Activated CD8-positive, alpha-beta T cell treated with anti-CD3 and anti-CD28 coated beads for 36 hours (primary cell): Measurements from ENCODE around the gene ISCU. TPM values are rescaled to one million over a fixed set of nuclear protein-coding genes. Genes with fewer than 3 reads are reported as not detected.

Experiments used
- ATAC-seq: fragments of 200-7000 bp; cut with Tn5 transposase; one replicate; pipeline ENCODE4 v1.10.0; 2021; ENCODE audit warnings: mild to moderate bottlenecking, moderate library complexity
- CTCF ChIA-PET: fragments of 350-600 bp; sonication (Branson Sonifier 250); formaldehyde crosslinking; loops from one replicate; lab custom pipeline; 2021; ENCODE audit warnings: antibody characterized with exemption; lab: Charles Lee
- POLR2A ChIA-PET: fragments of 350-600 bp; sonication (Branson Sonifier 250); formaldehyde crosslinking; loops from one replicate; lab custom pipeline; 2021; ENCODE audit warnings: antibody characterized with exemption; lab: Charles Lee
- DNase-seq: peaks from one replicate; pipeline ENCODE4 v3.0.0-alpha.2; 2020
- H3K27ac Mint-ChIP-seq: one replicate; pipeline ENCODE4 v1.8.0; 2021; ENCODE audit warnings: mild to moderate bottlenecking, mixed read lengths
- H3K27me3 Mint-ChIP-seq: one replicate; pipeline ENCODE4 v1.8.0; 2021; ENCODE audit warnings: mixed read lengths
- H3K36me3 Mint-ChIP-seq: one replicate; pipeline ENCODE4 v1.8.0; 2021; ENCODE audit warnings: low read depth, mixed read lengths
- H3K4me1 Mint-ChIP-seq: one replicate; pipeline ENCODE4 v1.8.0; 2021; ENCODE audit warnings: low read depth, mixed read lengths
- H3K4me3 Mint-ChIP-seq: one replicate; pipeline ENCODE4 v1.8.0; 2021; ENCODE audit warnings: mild to moderate bottlenecking, moderate library complexity, mixed read lengths
- H3K9me3 Mint-ChIP-seq: one replicate; pipeline ENCODE4 v1.8.0; 2021; ENCODE audit warnings: mixed read lengths
- CTCF ChIP-seq: fragments of 200-600 bp; IDR thresholded peaks from one replicate; pipeline ENCODE4 v1.8.0; 2022; ENCODE audit warnings: antibody characterized with exemption, mild to moderate bottlenecking
- intact Hi-C: fragments of 100-400 bp; cut with micrococcal nuclease; formaldehyde crosslinking; loops from one replicate; pipeline ENCODE4 v1.10.0; 2022
- total RNA-seq, 2 experiments: library from RNA; stranded (reverse); gene quantifications; one replicate each; pipeline ENCODE4 v1.2.3, GENCODE V29; 2021

The ISCU gene
- total RNA-seq, 2 experiments from 2014 or later, result 69.4 to 70.5 TPM

DNA sequence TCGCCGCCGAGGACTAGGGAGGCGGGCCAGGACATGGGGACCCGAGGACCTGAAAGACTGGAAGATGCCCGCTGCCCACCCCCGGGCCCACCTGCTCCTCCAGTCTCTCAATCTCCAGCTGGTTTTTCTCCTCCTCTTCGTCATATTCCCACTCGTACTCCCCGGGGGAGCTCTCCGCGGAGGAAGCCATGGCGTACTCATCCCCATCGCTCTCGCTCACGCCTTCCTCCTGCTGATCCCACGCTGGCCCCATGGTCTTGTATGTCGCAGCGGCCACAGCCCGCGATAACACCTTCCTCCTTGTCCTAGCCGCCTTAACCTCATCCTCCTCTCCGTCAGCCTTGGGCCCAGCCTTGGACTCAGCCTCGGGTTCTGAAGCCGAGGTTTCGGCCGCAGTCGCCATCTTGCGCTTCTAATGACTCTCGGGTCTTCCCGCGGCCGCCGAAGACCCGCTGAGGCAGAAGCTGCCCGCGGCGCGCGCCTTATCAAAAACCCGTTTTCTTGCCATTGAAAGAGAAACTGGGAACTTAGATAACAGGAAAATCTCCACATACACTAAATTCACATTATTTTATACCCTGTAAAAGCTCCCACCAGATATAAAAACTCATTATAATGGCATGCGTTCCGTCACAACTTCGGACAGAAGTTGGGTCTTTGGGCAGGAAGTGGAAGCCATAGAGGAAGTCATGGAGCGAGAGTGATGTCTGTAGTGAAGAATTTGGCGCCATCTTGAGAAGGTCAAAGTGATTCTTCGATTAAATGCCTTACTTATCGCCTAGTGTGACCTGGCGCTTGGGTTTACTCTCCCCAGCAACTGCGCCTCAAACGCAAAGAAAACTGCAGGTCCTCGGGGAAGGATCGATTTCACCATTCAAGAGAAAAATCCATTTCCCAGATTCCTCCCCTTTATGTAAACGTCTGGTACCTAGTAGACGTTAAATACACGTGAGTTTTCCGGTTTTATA is 1.4 kb upstream of the ISCU start, which contains the start of gene SART3:
SART3 (minus strand) TSS at position 422 of the 968 bp plus-strand sequence; CDS start at position 403, 19 bp downstream.
- H3K36me3 Mint-ChIP-seq, result peaks cover 50% of the 10 kb centered on the region
- no peaks in the 10 kb centered on the region for H3K27me3 Mint-ChIP-seq
- no peak for TF ChIP-seq CTCF
- peak within 1 kb of the TSS; percentile 99 for H3K4me3 Mint-ChIP-seq
- H3K27ac Mint-ChIP-seq, result peak within 1 kb of the TSS; percentile 100
- ChIA-PET CTCF (interaction anchor here (1.0 to 24.3 kb wide), 8 partner anchors 12 to 243 kb away, joined by 3 to 645 read pairs (median 6); no protein-coding TSS in a partner anchor), POLR2A (interaction anchor here (0.9 to 14.9 kb wide), 14 partner anchors 12 to 538 kb away, joined by 3 to 225 read pairs (median 5); partner anchors contain the start of gene SELPLG)
- H3K9me3 Mint-ChIP-seq, result no peaks in the 10 kb centered on the region
- intact Hi-C loops, result loop anchor here (5.0 to 10.0 kb wide), 2 partner anchors 241 to 394 kb away; no protein-coding TSS in a partner anchor
- ATAC-seq (peak; percentile 53), DNase-seq (peak; percentile 90)
- H3K4me1 Mint-ChIP-seq, result peaks cover 54% of the 10 kb centered on the region

DNA sequence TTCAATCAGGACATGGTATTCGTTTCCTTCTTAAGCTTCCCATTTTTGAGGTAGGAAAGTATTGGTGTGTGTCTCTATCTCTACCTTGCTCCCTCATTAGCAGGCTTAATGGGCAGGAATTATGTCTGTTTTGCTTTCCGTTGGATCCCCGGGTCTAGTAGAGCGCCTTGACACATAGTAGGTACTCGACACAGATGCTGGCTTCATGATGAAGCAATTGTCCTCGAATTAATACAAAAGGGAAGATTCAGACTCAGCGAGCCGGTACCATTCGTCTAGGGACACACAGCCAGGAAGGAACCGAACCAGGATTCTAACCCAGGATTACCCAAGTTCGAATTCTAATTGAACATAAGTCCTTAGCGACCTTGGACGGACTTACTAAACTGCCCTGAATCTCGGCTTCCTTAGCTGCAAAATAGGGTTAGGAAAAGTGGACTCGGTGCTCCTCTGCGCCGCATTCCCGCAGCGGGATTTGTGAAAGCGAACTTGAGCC is 496 bp upstream of the ISCU start:
- Mint-ChIP-seq H3K4me3 (peak overlapping the region; percentile 99), H3K36me3 (peaks cover 53% of the 10 kb centered on the region), H3K4me1 (peaks cover 55% of the 10 kb centered on the region), H3K9me3 (no peaks in the 10 kb centered on the region), H3K27ac (peak overlapping the region; percentile 100), H3K27me3 (no peaks in the 10 kb centered on the region)
- ATAC-seq (no peak), DNase-seq (no peak)
- TF ChIP-seq CTCF, result no peak
- ChIA-PET POLR2A (interaction anchor here (0.6 to 14.9 kb wide), 9 partner anchors 13 to 877 kb away, joined by 3 to 225 read pairs (median 6); partner anchors contain the start of genes FICD and SELPLG), CTCF (interaction anchor here (0.9 to 24.3 kb wide), 9 partner anchors 9 to 241 kb away, joined by 3 to 645 read pairs (median 8); no protein-coding TSS in a partner anchor)
- intact Hi-C loops, result loop anchor here (2.0 to 10.0 kb wide), 3 partner anchors 67 to 393 kb away; no protein-coding TSS in a partner anchor

DNA sequence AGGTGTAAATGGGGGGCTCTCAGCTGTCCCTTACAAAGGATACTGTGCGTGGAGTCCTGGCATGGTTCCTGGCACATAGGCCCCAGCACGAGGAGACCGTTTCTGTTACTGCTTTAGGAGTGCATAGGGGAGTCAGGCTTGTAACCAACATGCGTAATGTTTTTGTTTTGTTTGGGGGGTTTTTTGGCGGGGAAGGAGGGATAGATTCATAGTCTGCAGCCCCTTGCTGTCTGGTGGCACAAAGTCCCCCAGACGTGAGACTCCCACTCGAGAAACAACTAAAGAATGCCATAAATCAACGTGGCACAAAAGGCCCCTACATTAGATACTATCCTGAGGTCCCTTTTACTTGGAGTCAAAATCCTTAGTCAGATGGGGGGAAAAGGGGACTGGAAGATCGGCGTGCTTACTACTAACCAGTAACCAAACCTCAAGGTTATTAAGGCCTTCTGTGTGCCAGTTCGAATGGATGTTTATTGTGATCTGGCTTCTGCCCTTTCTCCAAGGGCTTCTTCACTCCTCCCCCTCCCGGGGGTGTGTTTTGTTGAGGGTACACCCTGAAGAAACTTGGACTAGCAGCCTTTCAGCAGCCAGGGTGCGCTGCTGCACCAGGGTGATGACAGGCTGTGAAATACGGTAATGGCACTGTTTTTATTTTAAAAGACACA is 874 bp downstream of the ISCU start:
- ChIA-PET CTCF (interaction anchor here (0.9 to 24.3 kb wide), 13 partner anchors 8 to 388 kb away, joined by 3 to 645 read pairs (median 8); partner anchors contain the start of gene SELPLG), POLR2A (interaction anchor here (1.0 to 14.9 kb wide), 4 partner anchors 54 to 67 kb away, joined by 3 to 225 read pairs (median 42); partner anchors contain the start of gene SELPLG)
- Mint-ChIP-seq H3K9me3 (no peaks in the 10 kb centered on the region), H3K4me3 (peak overlapping the region; percentile 99), H3K27ac (peak overlapping the region; percentile 100), H3K4me1 (peaks cover 56% of the 10 kb centered on the region), H3K36me3 (peaks cover 55% of the 10 kb centered on the region), H3K27me3 (no peaks in the 10 kb centered on the region)
- ATAC-seq (peak; percentile 60), DNase-seq (peak; percentile 96)
- intact Hi-C loops, result loop anchor here (1.0 to 10.0 kb wide), 4 partner anchors 55 to 392 kb away; no protein-coding TSS in a partner anchor
- TF ChIP-seq CTCF, result peak; percentile 89

- intact Hi-C loops, result loop anchor here (1.0 to 10.0 kb wide), 4 partner anchors 55 to 391 kb away; no protein-coding TSS in a partner anchor
- no peak for DNase-seq
- ATAC-seq, result no peak
- peak overlapping the region; percentile 100 for H3K27ac Mint-ChIP-seq
- H3K4me3 Mint-ChIP-seq, result peak overlapping the region; percentile 99
- POLR2A ChIA-PET, result interaction anchor here (0.8 to 14.9 kb wide), 4 partner anchors 54 to 242 kb away, joined by 3 to 225 read pairs (median 41); partner anchors contain the start of gene SELPLG
- peaks cover 57% of the 10 kb centered on the region for H3K36me3 Mint-ChIP-seq
- CTCF ChIA-PET, result interaction anchor here (0.9 to 24.3 kb wide), 10 partner anchors 13 to 387 kb away, joined by 3 to 645 read pairs (median 10); partner anchors contain the start of gene SELPLG
- H3K27me3 Mint-ChIP-seq, result no peaks in the 10 kb centered on the region
- TF ChIP-seq CTCF, result peak; percentile 60
- peaks cover 59% of the 10 kb centered on the region for H3K4me1 Mint-ChIP-seq
- no peaks in the 10 kb centered on the region for H3K9me3 Mint-ChIP-seq
Observed at GRCh38 chr12:108563804-108564151, 1.4 kb downstream of the ISCU start.
